HG03108 (cell line): ENCODE results near the gene CTNND1.

Source experiments
- ATAC-seq: cut with Tn5 transposase; IDR thresholded peaks from one replicate; pipeline ENCODE4 v1.9.1; 2021; ENCODE audit warnings: moderate library complexity; ENCODE audit not compliant: unreplicated experiment

The CTNND1 gene

DNA sequence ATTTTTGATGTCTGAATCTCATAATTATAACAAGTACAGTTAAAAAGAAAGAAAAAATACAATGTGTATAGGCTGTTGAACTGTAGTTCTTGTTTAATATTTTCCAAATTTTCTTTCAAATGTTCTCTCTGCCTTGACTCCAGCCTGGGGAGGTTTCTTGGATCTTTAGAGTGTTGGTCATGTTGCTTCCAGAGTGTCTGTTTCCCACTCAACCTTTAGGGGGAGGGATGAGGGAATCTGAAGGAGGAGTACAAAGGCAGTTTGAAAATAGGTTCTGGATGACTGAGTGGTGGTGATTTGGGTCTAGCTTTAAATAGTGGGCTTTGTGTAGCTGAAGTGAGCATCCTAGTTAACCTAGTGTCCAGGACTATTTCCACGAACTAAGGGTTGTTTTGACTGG, 2.0 kb downstream of the CTNND1 start:
- ATAC-seq: no peak

DNA sequence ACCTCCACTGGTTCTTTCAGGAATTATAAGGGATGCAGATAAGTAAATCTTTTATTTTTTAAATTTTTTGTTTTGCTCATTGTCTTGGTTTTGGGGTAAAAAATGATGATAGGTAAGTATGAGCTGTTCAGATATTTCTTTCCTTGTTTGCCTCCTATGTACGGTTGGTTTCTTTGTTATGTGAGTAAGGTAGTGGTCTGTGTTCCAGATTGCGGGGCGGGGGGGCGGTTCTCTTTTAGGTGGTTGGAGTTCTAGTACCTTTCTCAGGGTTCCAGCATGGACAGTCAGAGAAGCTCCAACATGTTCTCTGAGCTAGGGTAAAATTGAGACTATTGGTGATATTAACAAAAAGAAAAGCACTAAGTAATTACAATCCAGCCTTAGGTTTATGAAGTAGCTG, 2.4 kb downstream of the CTNND1 start:
- no peak for ATAC-seq

DNA sequence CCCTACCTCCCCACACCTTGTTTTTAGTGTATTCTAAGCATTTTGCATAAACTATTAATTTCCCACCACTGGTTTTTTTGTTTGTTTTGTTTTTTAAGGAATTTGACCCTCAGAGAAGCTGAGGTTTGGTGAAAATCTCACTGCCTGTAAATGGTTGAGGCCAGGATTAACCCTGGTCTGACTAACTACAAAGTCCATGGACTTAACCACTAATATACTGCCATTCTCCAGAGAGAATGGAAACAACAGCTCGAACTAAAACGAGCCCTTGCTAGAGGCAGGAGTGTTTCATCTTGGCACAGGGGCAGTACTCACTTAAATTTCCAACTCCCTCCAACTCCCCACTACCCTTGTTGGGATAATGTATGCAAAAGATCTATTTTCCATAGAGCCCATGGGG, 3.0 kb downstream of the CTNND1 start:
- no peak for ATAC-seq

DNA sequence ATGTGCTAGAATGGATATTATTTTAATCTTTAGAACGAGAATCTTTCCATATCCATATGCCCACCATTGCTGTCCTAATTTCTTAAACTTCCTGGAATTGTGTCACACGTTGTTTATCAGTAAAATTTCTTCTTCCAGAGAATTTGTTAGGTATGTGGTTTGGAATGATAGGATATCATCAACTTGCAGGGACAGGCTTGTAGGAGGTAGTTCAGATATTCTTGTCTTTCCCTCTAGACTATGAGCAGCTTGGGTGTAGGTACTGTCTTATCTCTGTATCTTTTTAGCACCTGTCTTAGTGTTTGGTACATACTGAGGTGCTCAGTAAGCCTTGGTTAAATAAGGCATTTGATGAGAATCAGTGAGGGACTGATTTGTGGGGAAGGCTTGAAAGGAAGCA, 3.4 kb downstream of the CTNND1 start:
- no peak for ATAC-seq

DNA sequence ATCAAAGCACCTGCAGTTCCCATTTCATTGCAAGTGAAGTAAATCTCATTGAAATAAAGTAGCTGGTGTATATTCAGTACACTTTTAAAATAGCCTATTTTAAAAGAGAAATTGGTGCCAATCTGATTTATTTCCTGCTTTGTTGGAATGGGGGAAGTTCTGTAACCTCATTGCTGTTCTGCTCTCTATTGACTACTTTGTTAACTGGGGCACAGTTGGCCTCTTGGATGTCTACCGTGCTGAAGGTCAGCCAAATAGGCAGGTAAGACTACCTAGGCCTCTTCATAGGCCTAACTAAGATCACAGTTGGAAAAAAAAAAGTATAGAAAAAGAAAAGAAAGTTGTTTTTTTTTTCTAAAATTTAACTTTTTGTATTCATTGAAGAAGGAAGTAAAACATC, 9.2 kb downstream of the CTNND1 start:
- no peak for ATAC-seq

DNA sequence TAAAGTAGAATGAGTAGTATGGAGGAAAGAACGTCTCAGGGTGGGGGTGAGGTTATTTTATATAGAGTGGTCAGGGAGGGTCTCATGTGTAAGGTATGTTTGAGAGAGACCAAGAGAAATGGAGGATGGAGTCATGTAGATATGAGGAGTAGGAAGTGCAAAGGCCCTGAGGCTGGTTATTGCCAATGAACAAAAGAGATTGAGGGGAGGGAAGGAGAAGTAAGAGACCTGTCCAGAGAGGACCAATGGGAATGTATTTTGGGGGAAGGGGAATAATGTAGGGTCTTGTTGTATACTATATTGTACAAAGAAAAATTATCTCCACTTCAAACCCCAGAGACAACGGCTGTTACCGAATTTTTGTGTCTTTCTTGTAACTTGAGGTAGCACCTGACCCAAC, 9.8 kb downstream of the CTNND1 start:
- ATAC-seq: no peak

DNA sequence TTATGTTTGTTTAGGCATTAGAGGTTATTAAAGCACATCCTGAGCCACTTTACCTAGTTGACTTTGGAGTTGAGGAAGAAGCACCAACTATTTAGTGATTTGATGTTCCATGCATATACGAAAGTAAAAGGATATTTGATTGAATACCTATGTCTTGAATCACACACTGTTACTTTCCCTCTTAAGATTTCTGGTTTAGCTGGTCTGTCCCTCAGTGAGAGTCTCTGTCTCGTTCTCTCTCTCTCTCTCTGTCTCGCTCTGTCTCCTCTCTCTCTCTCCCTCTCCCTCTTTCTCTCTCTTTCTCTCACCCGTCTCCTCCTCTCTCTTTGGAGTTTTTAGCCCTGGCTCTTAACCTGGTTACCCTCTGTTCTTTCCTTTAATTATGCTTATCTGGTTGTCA, 11.0 kb downstream of the CTNND1 start:
- ATAC-seq: no peak

DNA sequence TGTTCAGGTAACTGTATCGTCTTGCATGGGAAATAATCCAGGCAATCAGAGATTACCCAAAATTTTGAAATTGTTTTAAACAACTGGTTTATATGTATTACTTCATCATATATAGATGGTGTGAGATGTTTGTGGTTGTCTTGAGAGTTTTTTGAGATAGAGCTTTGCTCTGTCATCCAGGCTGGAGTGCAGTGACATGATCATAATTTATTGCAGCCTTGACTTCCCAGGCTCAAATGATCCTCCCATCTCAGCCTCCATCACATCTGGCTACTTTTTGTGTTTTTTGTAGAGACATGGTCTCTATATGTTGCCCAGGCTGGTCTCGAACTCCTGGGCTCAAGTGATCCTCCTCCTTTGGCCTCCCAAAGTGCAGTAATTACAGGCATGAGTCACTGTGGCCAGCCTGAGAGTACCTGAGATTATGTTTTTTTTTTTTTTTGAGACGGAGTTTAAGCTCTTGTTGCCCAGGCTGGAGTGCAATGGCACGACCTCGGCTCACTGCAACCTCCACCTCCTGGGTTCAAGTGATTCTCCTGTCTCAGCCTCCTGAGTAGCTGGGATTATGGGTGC, 11.5 kb downstream of the CTNND1 start:
- ATAC-seq: no peak

DNA sequence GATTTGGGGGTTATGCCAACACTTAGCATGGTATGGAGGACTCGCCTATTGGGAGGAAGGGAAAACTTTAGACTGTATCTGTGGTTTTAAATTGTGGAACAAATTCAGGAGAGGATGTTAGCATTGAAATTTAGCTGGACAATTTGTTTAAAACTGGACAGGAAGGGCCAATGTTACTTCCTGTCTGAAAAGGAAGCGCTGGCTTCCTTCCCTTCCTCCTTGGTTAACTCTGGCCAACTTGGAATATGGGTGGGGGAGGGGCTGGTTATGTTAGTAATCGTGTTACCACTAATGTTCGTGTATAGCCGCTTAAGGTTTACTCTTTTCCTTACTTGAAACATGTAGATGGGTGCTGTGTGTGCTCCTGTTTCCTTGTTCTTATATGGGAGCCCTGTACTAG, 13.9 kb downstream of the CTNND1 start:
- ATAC-seq: no peak

DNA sequence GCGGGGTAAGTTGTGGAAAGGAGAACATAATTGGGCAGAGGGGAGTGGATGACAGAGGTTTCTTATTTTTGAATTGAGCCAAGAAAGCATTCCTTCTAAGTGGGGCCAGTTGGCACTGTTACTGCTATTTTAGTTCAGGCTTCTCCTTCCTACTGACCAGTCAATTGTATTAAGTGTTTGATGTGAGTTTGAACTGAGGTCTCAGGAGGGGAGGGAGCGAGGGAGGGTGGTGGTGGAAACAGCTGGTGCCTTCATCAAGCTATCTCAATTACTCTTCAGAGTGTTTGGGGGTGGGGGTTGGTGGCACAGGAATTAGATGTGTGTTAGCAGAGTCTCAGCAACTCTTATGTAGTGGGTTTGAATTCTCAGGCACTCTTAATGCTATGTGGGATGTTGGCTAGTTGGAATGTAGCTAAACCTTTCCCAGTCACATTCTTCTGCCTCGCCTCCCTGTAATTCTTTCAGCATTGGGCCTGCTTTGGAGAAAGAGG, 14.5 kb downstream of the CTNND1 start:
- no peak for ATAC-seq

DNA sequence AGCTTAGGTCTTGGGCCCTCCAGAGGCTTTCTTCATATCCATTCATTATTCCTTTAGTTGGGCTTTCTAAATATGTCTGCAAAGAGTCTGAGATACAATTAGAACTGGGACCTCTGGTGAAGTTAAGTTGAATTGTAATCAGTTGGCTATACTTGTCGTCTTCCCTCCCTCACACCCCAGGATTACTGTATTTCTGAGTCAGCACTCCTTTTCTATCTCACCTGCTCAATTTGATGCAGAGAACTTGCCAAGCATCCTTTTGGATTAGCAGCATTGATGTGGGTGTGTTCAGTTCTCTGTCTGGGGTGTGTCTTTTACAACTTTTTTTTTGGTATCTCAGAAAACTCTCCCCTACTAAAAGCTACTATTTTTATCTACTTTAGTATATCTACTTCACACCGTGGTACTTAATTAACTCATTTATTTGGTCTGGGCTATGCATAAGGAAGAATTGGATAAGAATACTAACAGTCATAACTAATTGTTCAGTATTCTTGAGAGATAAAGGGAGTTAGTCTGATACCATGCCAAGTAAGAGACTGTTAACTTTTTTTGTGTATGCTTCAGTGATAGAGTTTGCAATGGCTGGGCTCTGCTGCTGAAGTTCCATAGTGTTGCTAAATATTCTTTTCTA, 15.1 kb downstream of the CTNND1 start:
- ATAC-seq: no peak

DNA sequence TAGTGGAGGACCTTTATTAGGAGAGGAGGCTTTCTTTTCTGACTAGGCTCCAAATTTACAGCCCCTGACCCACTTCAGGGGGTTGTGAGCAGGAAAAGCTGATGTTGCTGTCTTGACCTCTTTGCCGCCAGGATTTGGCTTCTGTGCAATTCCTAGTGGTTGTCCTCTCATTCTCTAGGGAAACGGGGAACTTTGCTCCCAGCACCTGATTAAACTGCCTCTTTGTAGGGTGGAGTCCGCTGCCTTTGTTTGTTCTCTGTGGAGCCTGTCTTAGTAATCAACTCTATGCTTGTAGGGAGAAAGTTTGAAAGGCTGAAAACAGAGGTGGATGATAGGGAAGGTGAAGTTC, 16.3 kb downstream of the CTNND1 start:
- no peak for ATAC-seq

DNA sequence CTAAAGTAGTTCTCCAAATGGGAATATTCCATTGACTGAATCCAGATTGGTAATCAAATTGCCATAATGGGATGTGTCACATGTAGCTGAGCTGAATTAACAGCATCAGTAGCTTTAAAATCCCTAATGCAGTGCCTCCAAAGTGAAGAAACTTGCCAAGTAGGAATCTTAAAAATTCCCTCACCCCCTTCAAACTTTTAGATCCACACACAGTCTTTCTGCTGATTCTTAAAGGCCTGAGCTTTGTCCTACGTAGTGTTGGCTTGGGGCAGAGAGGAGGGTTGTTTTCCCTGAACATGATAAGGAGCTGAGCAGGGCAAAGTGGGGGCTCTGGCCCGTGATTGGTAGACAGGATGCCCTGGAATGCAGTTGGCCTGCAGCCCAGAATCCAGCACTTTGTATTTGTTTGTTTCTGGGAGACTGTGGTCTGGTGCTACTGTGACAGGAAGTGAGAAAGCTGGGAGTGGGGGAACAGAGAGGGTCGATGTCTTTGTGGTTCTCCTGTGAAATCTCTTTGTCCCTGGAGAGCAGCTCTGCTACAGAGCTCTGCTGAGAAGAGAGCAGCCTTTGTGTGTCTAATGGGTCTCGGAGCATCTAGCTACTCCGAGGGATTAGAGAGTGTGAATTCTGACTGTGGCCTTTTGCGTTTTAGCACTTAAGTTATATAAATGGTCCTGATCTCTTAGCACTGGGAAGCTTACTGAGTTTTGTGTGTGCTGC, 16.9 kb downstream of the CTNND1 start:
- ATAC-seq: no peak

DNA sequence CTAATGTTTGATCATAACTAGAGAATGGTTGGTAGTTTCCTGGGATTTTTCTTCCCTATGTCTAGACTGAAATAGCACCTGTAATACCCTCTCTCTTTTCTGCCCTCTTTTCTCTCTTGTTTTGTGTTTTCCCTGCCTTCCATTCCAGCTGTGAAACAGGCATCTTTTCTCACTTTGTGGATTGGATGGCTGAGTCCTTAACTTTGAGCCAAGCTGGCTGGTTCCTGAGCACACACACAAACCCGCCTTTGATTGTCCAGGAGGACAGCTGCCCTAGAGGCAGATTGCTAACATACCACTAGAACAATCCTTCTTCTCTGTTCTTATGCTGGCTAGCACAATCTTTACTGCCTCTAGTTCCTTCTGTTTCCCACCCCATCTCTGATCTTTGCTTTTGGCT, 17.7 kb downstream of the CTNND1 start:
- ATAC-seq: no peak

DNA sequence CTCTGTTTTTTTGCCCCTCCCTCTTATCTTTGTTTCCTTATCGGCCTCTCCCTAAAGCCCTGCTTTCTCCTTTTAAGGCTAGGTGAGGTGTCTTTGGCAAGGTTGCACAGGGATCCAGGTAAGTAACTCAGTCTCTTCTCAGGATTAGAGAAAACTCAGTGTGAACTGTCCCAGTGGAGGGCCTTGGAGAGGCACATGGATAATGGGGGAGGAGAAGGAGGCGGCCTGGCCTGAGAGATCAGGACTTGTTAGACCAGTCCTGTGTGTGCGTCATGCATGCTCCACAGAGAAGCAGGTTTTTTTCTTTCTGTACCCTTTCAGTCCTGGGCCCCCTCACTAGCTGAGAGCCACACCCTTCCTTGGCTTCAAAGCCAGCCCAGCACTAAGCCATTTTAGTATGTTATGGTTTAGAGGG, 19.9 kb downstream of the CTNND1 start:
- ATAC-seq: no peak

DNA sequence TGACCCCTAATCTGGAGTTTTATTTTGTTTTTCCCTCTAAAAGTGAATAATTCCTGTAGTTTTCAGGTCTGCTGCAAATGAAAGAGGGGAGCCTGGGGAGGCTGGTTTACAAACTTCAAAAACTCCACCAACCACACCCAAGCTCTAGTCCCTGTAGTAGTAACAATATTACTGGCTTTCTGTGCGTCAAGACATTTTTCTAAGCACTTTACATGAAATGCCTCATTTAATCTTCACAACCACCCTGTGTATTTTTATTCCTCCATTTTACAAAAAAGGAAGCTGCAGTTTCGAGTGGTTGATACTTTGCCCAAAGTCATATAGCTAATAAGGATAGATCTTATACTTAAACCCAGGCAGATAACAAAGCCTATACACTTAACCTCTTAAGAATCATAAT, 23.5 kb downstream of the CTNND1 start:
- no peak for ATAC-seq

DNA sequence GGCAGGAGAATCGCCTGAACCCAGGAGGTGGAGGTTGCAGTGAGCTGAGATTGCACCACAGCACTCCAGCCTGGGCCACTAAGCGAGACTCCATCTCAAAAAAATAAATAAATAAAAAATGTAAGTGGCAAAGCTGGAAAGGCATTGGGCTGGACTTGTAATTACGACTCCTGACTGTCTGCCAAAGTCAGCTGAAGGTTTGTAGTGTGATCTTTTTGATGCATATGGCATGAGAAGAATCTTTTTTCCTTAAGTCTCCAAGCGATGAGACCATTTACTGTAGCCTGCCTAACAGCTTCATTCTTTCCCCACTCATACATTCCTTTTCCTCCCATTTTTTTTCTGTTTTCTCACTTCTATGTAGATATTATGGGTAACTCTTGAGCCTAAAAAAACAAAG, 24.8 kb downstream of the CTNND1 start:
- no peak for ATAC-seq

DNA sequence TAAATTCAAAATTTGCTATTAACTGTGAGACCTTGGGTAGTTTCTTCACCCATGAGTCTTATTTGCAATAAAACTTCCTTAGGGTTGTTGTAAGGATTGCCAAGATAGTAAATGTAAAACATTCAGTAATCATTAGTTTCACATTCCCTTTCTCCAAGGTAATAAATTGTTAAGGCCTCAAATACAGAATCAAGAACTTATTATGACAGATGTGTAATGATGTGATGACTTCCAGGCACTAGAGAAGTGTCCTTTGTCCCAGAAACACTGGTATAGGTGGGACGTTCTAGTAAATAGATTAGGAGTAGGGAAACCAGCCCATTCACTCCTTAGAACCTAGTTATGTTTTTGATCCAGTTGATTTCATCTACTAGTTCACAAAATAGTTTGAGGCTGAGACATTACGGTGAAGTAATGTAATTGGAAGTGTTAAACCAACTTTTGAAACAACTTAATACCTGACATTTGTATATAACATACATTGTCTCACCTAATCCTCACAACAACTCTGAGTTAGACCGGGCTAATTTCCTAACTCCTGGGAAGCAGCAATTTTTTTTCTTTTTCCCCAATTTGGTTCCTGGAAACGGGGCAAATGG, 25.5 kb downstream of the CTNND1 start:
- ATAC-seq: no peak

DNA sequence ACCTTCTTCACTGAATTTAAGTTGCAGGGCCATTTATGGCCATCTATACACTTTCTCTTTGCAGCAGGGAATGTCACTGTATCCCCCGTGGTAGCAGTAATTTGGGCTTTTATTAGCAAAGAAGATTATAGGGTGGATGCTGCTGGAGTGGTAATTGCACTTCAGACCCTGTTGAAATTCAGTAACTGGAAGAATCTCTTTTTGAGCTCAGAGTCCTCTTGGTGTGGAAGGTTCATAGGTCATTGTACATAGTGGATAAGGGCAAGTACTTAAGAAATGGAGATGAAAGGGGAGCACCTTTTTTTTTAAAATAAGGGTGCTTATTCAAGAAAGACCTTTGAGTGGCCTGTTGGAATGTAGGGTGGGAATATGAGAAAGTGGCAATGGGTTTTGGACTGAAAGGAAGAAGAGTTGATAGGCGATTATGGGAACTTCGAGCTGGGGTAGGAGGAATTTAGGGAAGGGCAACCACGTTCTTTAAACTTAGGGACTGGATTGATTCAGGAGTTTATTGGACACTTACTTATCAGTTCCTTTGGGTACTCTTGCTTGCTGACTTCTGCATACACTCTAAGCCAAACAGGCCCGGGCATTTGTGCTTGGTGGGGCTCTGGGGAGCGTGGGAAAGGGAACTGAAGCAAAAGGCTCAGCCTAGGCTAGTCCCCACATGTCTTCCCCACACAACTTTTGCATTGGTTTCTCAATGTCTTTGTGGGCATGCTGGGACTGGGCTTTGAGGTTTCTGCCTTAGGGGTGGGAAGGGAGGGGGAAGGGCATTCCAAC, 26.5 kb downstream of the CTNND1 start:
- ATAC-seq: peak; percentile 39

DNA sequence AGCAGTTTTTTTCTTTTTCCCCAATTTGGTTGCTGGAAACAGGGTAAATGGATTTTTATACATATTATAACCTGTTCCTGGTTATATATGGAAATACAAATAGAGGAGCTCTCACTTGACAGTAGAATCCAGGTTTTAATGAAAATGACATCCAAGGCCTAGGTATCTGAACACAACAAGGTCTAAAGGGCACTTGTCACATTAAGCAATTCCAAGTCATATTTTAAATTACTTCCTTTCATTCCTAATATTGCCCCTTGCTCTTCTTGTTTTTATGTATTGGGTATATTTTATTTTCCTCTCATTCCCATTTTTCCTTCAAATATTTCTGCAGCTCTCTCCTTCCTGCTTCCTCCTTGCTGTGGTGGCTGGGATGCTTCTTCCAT, 27.1 kb downstream of the CTNND1 start:
- ATAC-seq: no peak

DNA sequence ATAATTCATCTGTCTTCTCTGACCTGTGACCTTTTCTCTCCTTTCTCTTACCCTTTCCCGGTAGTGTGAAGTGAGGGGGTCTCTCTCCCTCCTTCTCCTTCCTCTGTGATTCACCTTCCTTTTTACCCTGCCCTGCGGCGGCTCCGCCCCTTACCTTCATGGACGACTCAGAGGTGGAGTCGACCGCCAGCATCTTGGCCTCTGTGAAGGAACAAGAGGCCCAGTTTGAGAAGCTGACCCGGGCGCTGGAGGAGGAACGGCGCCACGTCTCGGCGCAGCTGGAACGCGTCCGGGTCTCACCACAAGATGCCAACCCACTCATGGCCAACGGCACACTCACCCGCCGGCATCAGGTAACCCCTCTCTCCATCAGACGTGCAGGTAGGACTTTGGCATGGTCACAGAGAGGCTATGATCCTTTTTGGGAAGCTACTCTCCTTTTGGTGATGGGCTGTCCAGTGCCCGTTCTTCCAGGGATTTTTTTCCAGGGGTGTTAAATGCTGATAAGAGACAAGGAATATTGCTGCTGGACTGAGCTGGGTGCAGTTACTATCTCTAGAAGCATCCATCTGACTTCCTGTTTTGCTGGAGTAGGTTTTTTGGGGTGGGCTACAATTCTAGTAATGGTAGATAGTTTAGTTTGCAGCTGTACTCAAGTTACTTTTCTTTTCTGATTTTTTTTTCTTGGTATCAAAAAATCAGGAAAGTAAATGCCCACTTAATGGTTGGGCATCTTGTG, 29.9 kb downstream of the CTNND1 start:
- no peak for ATAC-seq
